Trophoblast cell (in vitro differentiated cells and primary cell): ENCODE data around the gene PNPLA7. TPM values are rescaled to one million over a fixed set of nuclear protein-coding genes. Genes with fewer than 3 reads are reported as not detected.
"Not testable (repeated sequence)": the region's sequence is repeated elsewhere in the genome, so short reads cannot be mapped to it uniquely, and the experiment has no call there.

Source experiments
- DNase-seq, 2 donors: peaks; one replicate each; pipeline ENCODE4 v3.0.0-alpha.2; 2016
- H2AFZ ChIP-seq: 2 replicates; pipeline ENCODE4 v1.6.1; 2013; ENCODE audit warnings: low read length, moderate library complexity, mild to moderate bottlenecking; ENCODE audit not compliant: insufficient read depth, poor library complexity
- H2AK5ac ChIP-seq: 2 replicates; pipeline ENCODE4 v1.6.1; 2013; ENCODE audit warnings: mild to moderate bottlenecking, low read length
- H2BK120ac ChIP-seq: 2 replicates; pipeline ENCODE4 v1.6.1; 2013; ENCODE audit warnings: low read length, mild to moderate bottlenecking, moderate library complexity; ENCODE audit not compliant: insufficient read depth, poor library complexity
- H2BK12ac ChIP-seq: 2 replicates; pipeline ENCODE4 v1.6.1; 2013; ENCODE audit warnings: mild to moderate bottlenecking, low read length, moderate library complexity
- H2BK5ac ChIP-seq: 2 replicates; pipeline ENCODE4 v1.6.1; 2013; ENCODE audit warnings: low read length, low read depth, moderate library complexity, mild to moderate bottlenecking; ENCODE audit not compliant: poor library complexity
- H3K14ac ChIP-seq: 2 replicates; pipeline ENCODE4 v1.6.1; 2013; ENCODE audit warnings: mild to moderate bottlenecking, low read length
- H3K18ac ChIP-seq: 2 replicates; pipeline ENCODE4 v1.6.1; 2013; ENCODE audit warnings: mild to moderate bottlenecking, low read length
- H3K23ac ChIP-seq: 2 replicates; pipeline ENCODE4 v1.6.1; 2013; ENCODE audit warnings: low read length
- H3K27ac ChIP-seq: 2 replicates; pipeline ENCODE4 v1.5.1; 2013; ENCODE audit warnings: low read depth, mild to moderate bottlenecking, inconsistent platforms, low read length, moderate library complexity
- H3K27me3 ChIP-seq: 2 replicates; pipeline ENCODE4 v1.6.1; 2013; ENCODE audit warnings: inconsistent platforms, mild to moderate bottlenecking, low read length, moderate library complexity; ENCODE audit not compliant: insufficient read depth
- H3K36me3 ChIP-seq, 2 experiments: 1 replicate in 1 of 2; 2 replicates in 1 of 2; pipeline ENCODE4 v1.6.1; 2013; ENCODE audit warnings: low read length in 2 of 2, mild to moderate bottlenecking in 2 of 2, moderate library complexity in 1 of 2; ENCODE audit not compliant: insufficient read depth in 2 of 2, control insufficient read depth in 1 of 2
- H3K4ac ChIP-seq: 2 replicates; pipeline ENCODE4 v1.6.1; 2013; ENCODE audit warnings: low read depth, mild to moderate bottlenecking, low read length, moderate library complexity
- H3K4me1 ChIP-seq, 2 experiments: 1 replicate in 1 of 2; 2 replicates in 1 of 2; pipeline ENCODE4 v1.6.1; 2013; ENCODE audit warnings: low read length in 2 of 2, mild to moderate bottlenecking in 2 of 2, moderate library complexity in 1 of 2; ENCODE audit not compliant: insufficient read depth in 2 of 2, control insufficient read depth in 1 of 2
- H3K4me2 ChIP-seq: 2 replicates; pipeline ENCODE4 v1.6.1; 2013; ENCODE audit warnings: inconsistent platforms, mild to moderate bottlenecking, low read length, moderate library complexity
- H3K4me3 ChIP-seq: 2 replicates; pipeline ENCODE4 v1.5.1; 2013; ENCODE audit warnings: mild to moderate bottlenecking, low read depth, low read length, inconsistent platforms
- H3K79me1 ChIP-seq: one replicate; pipeline ENCODE4 v1.6.1; 2013; ENCODE audit warnings: low read length
- H3K79me2 ChIP-seq: 2 replicates; pipeline ENCODE4 v1.6.1; 2013; ENCODE audit warnings: low read length, mild to moderate bottlenecking; ENCODE audit not compliant: control insufficient read depth, insufficient read depth, poor library complexity
- H3K9ac ChIP-seq: 2 replicates; pipeline ENCODE4 v1.6.1; 2013; ENCODE audit warnings: mild to moderate bottlenecking, low read length
- H3K9me3 ChIP-seq: 2 replicates; pipeline ENCODE4 v1.6.1; 2013; ENCODE audit warnings: low read depth, mild to moderate bottlenecking, control low read depth, inconsistent platforms, low read length; ENCODE audit not compliant: insufficient read depth
- H4K12ac ChIP-seq: 2 replicates; pipeline ENCODE4 v1.6.1; 2013; ENCODE audit warnings: low read depth, mild to moderate bottlenecking, low read length, moderate library complexity
- H4K8ac ChIP-seq: 2 replicates; pipeline ENCODE4 v1.6.1; 2013; ENCODE audit warnings: low read depth, mild to moderate bottlenecking, low read length, moderate library complexity
- H4K91ac ChIP-seq: one replicate; pipeline ENCODE4 v1.6.1; 2013; ENCODE audit warnings: low read depth, mild to moderate bottlenecking, low read length, moderate library complexity
- WGBS: extraction: QIAGEN DNeasy Blood & Tissue Kit; methylation state at CpG from one replicate; pipeline ENCODE4 v1.1.7; 2013; ENCODE audit warnings: missing lambda C conversion rate; ENCODE audit not compliant: insufficient read length, insufficient coverage; ENCODE audit errors: extremely low coverage; 5-methylcytosine and 5-hydroxymethylcytosine counted together
- polyA plus RNA-seq: library from polyadenylated mRNA; stranded (reverse); fragments of 200-250 nt; gene quantifications from 2 replicates; pipeline ENCODE4 v1.2.3, GENCODE V29; 2013

The PNPLA7 gene
- polyA plus RNA-seq = 0.57 and 0.66 TPM in 2 replicates

DNA sequence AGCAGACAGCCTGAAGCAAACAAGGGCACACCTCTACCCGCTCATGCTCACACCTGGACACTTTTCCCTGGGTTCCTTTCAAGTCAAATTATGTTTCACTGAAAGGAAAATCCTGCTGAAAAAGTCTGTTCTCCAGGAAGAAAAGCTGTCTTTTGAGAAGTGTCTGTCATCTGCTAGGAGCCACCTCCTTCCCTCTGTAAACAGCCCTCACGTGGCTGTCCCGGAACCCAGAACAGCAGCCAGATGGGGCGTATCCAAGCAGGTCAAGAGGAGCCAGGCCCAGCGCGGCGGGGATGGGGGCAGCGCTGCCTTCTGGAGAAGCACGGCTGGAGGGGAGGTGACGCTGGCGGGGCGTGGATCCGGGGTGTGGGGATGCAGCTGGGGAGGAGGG, at the start of gene PNPLA7:
Gene PNPLA7 (minus strand): TSS at position 172 of the 391 bp plus-strand sequence. CDS start 205 bp downstream, outside the sequence.
- H2AK5ac ChIP-seq = no peak within 1 kb of the TSS
- peak within 1 kb of the TSS; percentile 68 for H3K14ac ChIP-seq
- no peak within 1 kb of the TSS for H3K9ac ChIP-seq
- H4K91ac ChIP-seq = peak within 1 kb of the TSS; percentile 69
- peak within 1 kb of the TSS; percentile 32 for H2AFZ ChIP-seq
- H2BK5ac ChIP-seq = no peak within 1 kb of the TSS
- peaks cover 3% of the 10 kb centered on the region for H3K79me2 ChIP-seq
- H4K8ac ChIP-seq = peak within 1 kb of the TSS; percentile 85
- no peak within 1 kb of the TSS for H2BK12ac ChIP-seq
- no peak within 1 kb of the TSS for H3K4ac ChIP-seq
- peaks cover 0 to 7% of the 10 kb centered on the region in 2 experiments for H3K4me1 ChIP-seq
- H3K27me3 ChIP-seq = no peaks in the 10 kb centered on the region
- peak within 1 kb of the TSS; percentile 8 for H3K27ac ChIP-seq
- peak within 1 kb of the TSS; percentile 89 for H3K4me2 ChIP-seq
- peaks cover 6 to 9% of the 10 kb centered on the region in 2 experiments for H3K36me3 ChIP-seq
- no peak within 1 kb of the TSS for H3K23ac ChIP-seq
- no peak within 1 kb of the TSS for H4K12ac ChIP-seq
- peak within 1 kb of the TSS; percentile 69 for H3K4me3 ChIP-seq
- H3K18ac ChIP-seq = peak within 1 kb of the TSS; percentile 83
- no CpG with 5 or more reads among the region's 13 CpGs for WGBS
- peak within 1 kb of the TSS; percentile 33 for H2BK120ac ChIP-seq
- peaks cover 8% of the 10 kb centered on the region for H3K9me3 ChIP-seq
- DNase-seq = peak; percentile 88 to 91
- peaks cover 7% of the 10 kb centered on the region for H3K79me1 ChIP-seq

DNA sequence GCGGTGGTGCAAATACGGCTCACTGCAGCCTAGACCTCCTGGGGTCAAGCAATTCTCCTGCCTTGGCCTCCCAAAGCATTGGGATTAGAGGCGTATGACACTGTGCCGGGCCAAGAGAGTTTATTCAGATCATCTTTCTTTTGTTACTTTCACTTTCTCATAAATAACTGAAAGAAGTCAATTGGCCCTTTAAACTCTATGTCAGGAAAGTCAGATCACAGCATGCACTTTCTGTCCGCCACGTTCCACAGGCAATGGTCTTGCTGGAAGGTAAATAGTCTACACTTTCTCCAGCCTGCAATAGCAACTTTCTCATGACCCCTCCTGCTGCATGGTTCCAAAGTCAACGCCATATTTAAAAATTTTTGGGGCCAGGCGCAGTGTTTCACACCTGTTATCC, 48.7 kb upstream of the PNPLA7 start:
- H4K12ac ChIP-seq = no peak overlapping the region
- H4K91ac ChIP-seq = no peak overlapping the region
- H3K4me1 ChIP-seq = no peaks in the 10 kb centered on the region
- H3K4ac ChIP-seq = no peak overlapping the region
- no peak overlapping the region for H3K4me2 ChIP-seq
- no peak overlapping the region for H4K8ac ChIP-seq
- H3K14ac ChIP-seq = no peak overlapping the region
- no peak overlapping the region for H2BK5ac ChIP-seq
- H3K4me3 ChIP-seq = no peak overlapping the region
- no peaks in the 10 kb centered on the region for H3K36me3 ChIP-seq
- H2AK5ac ChIP-seq = no peak overlapping the region
- no peak overlapping the region for H3K18ac ChIP-seq
- DNase-seq = no peak
- no peaks in the 10 kb centered on the region for H3K79me2 ChIP-seq
- H2BK120ac ChIP-seq = no peak overlapping the region
- H2BK12ac ChIP-seq = no peak overlapping the region
- H3K9ac ChIP-seq = no peak overlapping the region
- no peaks in the 10 kb centered on the region for H3K27me3 ChIP-seq
- H3K9me3 ChIP-seq = no peaks in the 10 kb centered on the region
- H2AFZ ChIP-seq = no peak overlapping the region
- H3K79me1 ChIP-seq = no peaks in the 10 kb centered on the region
- WGBS = no CpG with 5 or more reads among the region's 8 CpGs
- no peak overlapping the region for H3K27ac ChIP-seq
- no peak overlapping the region for H3K23ac ChIP-seq

DNA sequence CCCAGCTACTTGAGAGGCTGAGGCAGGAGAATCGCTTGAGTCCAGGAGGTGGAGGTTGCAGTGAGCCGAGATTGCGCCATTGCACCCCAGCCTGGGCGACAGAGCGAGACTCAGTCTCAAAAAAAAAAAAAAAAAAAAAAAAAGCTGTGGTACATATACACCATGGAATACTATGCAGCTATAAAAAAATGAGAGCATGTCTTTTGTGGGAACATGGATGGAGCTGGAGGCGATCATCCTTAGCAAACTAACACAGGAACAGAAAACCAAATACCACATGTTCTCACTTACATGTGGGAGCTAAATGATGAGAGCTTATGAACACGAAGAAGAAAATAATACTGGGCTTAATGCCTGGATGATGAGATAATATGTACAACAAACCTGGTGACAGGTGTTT, 46.4 kb upstream of the PNPLA7 start:
- H3K14ac ChIP-seq = not testable (repeated sequence)

DNA sequence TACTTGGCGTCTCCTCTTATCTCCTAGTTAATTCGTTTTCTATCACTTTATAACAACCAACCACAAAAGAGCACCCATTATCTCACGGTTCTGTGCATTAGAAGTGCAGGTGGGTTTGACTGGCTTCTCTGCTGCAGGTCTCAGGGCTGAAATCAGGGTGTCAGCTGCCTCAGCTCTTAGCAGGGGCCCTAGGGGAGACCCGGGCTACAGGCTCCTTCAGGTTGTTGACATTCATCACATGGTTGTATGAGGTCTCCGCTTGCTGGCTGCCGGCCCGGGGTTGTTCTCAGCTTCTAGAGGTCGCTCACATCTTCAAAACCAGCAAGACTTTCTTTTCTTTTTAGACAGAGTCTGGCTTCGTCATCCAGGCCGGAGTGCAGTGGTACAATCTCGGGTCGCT, 43.0 kb upstream of the PNPLA7 start:
- Histone ChIP-seq H2AK5ac (no peak overlapping the region), H2AFZ (no peak overlapping the region), H3K9ac (no peak overlapping the region), H3K9me3 (no peaks in the 10 kb centered on the region), H3K4ac (no peak overlapping the region), H3K4me1 (peaks cover 4 to 13% of the 10 kb centered on the region in 2 experiments), H3K36me3 (peaks cover 7 to 9% of the 10 kb centered on the region in 2 experiments), H4K91ac (no peak overlapping the region), H3K4me3 (no peak overlapping the region), H3K79me2 (peaks cover 9% of the 10 kb centered on the region), H4K12ac (no peak overlapping the region), H2BK120ac (no peak overlapping the region), H3K79me1 (peaks cover 6% of the 10 kb centered on the region), H2BK5ac (no peak overlapping the region), H3K14ac (no peak overlapping the region), H4K8ac (no peak overlapping the region), H3K4me2 (no peak overlapping the region), H3K18ac (no peak overlapping the region), H3K23ac (no peak overlapping the region), H3K27me3 (no peaks in the 10 kb centered on the region), H3K27ac (no peak overlapping the region), H2BK12ac (no peak overlapping the region)
- no peak for DNase-seq
- 100% methylated on average over 2 of the region's 12 CpGs for WGBS

More for the DNA sequence above, 46.4 kb upstream of the PNPLA7 start:
- H3K9me3 ChIP-seq, H3K27me3 ChIP-seq, H3K18ac ChIP-seq, H3K79me1 ChIP-seq, H2BK12ac ChIP-seq, H3K4ac ChIP-seq, H2AK5ac ChIP-seq, H2BK120ac ChIP-seq, H3K4me2 ChIP-seq, H3K9ac ChIP-seq, H3K23ac ChIP-seq, H3K27ac ChIP-seq, H3K36me3 ChIP-seq, DNase-seq, H2BK5ac ChIP-seq, H3K4me1 ChIP-seq, H4K12ac ChIP-seq, H4K91ac ChIP-seq, H2AFZ ChIP-seq, H3K4me3 ChIP-seq, H4K8ac ChIP-seq, H3K79me2 ChIP-seq: not testable (repeated sequence)
- no CpG with 5 or more reads among the region's 7 CpGs for WGBS
